Natural killer cell treated with Interleukin-12 subunit alpha and Interleukin-12 subunit beta and Interleukin-15 and Interleukin-18, amount 100 ng/mL, for 72 hours (primary cell): Measurements from ENCODE around the gene MRPS18C. TPM values are rescaled to one million over a fixed set of nuclear protein-coding genes. Genes with fewer than 3 reads are reported as not detected.
A peak's percentile ranks its signal among the peaks of the same experiment; 100 is the strongest.

Source experiments
- ATAC-seq, 2 donors: fragments of 150-1000 bp; cut with Tn5 transposase in 1 of 2; sonication (Bioruptor Pico), chemical (Tn5 transposase) in 1 of 2; 2 replicates each; pipeline ENCODE4 v1.10.0; 2021
- DNase-seq: peaks from one replicate; pipeline ENCODE4 v3.0.0; 2022; ENCODE audit warnings: low spot score
- H3K27ac Mint-ChIP-seq, 2 donors: 1 replicate in 1 of 2; 2 replicates in 1 of 2; pipeline ENCODE4 v1.8.0; 2022; ENCODE audit warnings: mixed read lengths in 2 of 2, mild to moderate bottlenecking in 1 of 2, moderate library complexity in 1 of 2
- H3K27me3 Mint-ChIP-seq, 2 donors: 1 replicate in 1 of 2; 2 replicates in 1 of 2; pipeline ENCODE4 v1.8.0; 2022; ENCODE audit warnings: mixed read lengths in 2 of 2
- H3K36me3 Mint-ChIP-seq: one replicate; pipeline ENCODE4 v1.8.0; 2022; ENCODE audit warnings: mixed read lengths
- H3K4me1 Mint-ChIP-seq, 2 donors: 1 replicate in 1 of 2; 2 replicates in 1 of 2; pipeline ENCODE4 v1.8.0; 2022; ENCODE audit warnings: low read depth in 2 of 2, mixed read lengths in 2 of 2, mild to moderate bottlenecking in 1 of 2
- H3K4me3 Mint-ChIP-seq: one replicate; pipeline ENCODE4 v1.8.0; 2022; ENCODE audit warnings: mixed read lengths
- H3K9me3 Mint-ChIP-seq: 2 replicates; pipeline ENCODE4 v1.8.0; 2022; ENCODE audit warnings: mixed read lengths
- total RNA-seq, 2 donors: library from RNA; stranded (reverse); gene quantifications; one replicate each; pipeline ENCODE4 v1.2.3, GENCODE V29; 2022

MRPS18C gene
- 10 to 100 TPM; 44.4 to 44.7 TPM for total RNA-seq

DNA sequence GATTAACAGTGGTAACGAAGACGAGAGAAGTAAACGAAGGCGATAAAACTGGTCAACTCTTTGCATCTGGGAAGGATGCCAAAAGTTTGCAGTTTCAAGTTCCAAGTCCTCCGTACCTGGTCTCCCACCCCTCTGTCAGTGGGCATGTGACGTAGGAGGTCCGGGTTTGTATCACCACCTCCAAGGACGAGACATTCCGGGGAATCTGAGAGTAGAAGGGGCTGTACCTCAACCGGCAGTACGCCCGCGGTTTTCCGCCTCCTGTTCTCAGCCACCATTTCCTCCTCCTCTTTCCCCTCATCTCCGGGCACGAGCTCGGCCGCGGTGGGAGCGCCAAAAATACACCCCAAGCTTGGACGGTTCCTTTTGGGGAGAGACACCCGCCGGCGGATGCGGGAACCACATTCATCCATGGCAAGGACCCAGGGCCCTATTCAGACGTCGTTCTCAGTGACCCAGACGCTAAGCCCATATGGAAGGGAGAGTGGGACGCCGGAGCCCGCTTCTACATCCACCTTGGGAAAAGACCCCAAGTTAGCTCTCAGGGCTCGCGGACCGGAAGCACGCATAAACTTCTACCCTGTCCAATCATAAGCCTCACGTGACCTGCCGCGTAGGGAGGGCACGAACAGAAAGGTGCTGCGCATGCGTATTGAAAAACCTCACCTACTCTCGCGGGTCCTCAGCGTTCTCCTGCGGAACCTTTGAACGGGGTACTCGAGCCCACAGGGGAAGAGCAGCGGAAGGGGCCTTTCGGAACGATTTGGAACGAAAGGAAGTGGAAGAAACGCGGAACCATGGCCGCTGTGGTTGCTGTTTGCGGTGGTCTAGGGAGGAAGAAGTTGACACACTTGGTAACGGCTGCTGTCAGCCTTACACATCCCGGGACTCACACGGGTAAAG, at the start of gene MRPS18C, which contains the start of gene HELQ:
Gene MRPS18C (plus strand): TSS at position 778 of the 903 bp plus-strand sequence. CDS start 20 bp downstream, at position 798.
Gene HELQ (minus strand): TSS at position 543 of the 903 bp plus-strand sequence. CDS start 130 bp downstream, at position 413.
- Mint-ChIP-seq H3K27ac (peak within 1 kb of the TSS; percentile 93 to 99), H3K36me3 (peaks cover 17% of the 10 kb centered on the region), H3K4me1 (peaks cover 28 to 41% of the 10 kb centered on the region in 2 donors), H3K27me3 (no peaks in the 10 kb centered on the region), H3K4me3 (peak within 1 kb of the TSS; percentile 97), H3K9me3 (no peaks in the 10 kb centered on the region)
- ATAC-seq (peak; percentile 96 to 98), DNase-seq (peak; percentile 98)

DNA sequence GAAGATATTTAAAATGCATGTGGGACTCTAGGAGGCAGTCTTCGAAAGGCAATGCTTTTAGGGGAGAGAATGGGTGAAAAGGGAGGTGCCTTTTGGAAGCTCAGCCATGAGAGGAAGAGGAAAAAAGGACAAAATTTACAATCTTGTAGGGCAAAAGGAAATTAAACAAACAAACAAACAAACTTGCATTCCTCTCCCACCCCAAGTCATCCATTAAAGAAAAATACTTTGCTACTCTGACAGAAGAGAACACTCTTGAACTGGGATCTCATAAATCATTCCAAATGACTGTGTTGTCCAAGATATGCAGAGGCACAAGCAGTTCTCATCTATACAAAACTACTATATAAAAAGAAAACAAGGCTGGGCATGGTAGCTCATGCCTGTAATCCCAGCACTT, 47.0 kb upstream of the MRPS18C start:
- Mint-ChIP-seq H3K9me3 (no peaks in the 10 kb centered on the region), H3K27me3 (no peaks in the 10 kb centered on the region), H3K4me3 (no peak overlapping the region), H3K27ac (no peak overlapping the region), H3K36me3 (peaks cover 13% of the 10 kb centered on the region), H3K4me1 (no peaks in the 10 kb centered on the region)
- ATAC-seq, result no peak
- DNase-seq, result no peak

DNA sequence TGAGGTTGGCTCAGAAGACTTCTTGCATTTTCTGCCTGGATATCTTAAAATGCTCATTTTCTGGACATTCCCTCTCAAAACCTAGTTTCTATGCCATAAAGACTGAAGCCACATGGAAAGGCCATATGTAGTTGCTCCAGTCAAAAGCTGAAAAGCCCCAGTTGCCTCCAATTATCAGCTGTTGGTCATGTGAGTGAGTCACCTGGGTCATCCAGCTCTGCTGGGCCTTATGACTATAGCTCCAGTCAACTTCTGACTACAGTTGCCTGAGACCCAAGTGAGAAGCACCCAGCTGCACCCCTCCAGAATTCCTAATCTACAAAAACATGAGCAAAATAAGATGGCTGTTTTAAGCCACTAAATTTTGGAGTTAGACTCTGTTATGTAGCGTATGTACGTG, 42.2 kb upstream of the MRPS18C start:
- ATAC-seq (no peak), DNase-seq (no peak)
- Mint-ChIP-seq H3K4me1 (no peaks in the 10 kb centered on the region), H3K36me3 (peaks cover 14% of the 10 kb centered on the region), H3K9me3 (no peaks in the 10 kb centered on the region), H3K27me3 (no peaks in the 10 kb centered on the region), H3K4me3 (no peak overlapping the region), H3K27ac (no peak overlapping the region)

DNA sequence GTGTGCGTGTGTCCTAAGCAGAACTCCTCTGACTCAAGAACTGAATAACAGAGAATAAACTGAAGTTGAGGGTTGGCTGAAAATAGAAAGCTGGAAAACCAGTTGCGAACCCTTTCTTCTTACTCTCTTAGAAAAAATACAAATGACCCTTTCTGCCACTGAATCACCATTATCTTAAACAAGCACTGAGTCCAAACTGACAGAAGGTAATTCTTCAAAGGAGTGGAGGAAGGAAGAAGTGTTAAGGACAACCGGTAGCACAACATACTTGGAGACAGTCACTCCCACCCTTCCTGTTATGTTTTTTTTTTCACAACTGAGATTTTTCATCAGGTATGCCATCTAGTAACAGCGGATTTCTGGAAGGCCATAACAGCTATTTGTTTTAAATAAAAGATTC, 38.3 kb upstream of the MRPS18C start:
- Mint-ChIP-seq H3K4me3 (no peak overlapping the region), H3K4me1 (no peaks in the 10 kb centered on the region), H3K27me3 (no peaks in the 10 kb centered on the region), H3K27ac (no peak overlapping the region), H3K36me3 (peaks cover 14% of the 10 kb centered on the region), H3K9me3 (no peaks in the 10 kb centered on the region)
- DNase-seq, result no peak
- no peak for ATAC-seq

DNA sequence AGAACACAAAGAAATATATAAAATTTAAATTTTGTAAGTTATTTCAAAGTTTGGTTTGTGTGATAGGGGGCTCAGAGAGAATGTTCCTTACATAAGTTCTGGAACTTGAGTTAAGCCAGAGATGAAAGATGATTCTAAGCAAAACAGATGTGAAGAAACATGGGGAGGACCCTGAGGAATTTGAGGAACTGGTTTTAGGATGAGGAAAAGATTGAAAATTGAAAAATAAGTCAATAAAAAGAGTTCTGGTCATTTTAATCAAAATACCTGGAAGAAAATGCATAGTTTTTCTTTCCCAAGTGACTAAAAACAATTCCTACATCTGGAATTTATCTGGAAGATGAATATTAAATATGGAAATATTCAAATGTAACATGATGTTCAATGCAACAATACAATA, 37.6 kb upstream of the MRPS18C start:
- Mint-ChIP-seq H3K4me3 (no peak overlapping the region), H3K9me3 (no peaks in the 10 kb centered on the region), H3K36me3 (peaks cover 13% of the 10 kb centered on the region), H3K27ac (no peak overlapping the region), H3K4me1 (no peaks in the 10 kb centered on the region), H3K27me3 (no peaks in the 10 kb centered on the region)
- ATAC-seq (no peak), DNase-seq (no peak)

DNA sequence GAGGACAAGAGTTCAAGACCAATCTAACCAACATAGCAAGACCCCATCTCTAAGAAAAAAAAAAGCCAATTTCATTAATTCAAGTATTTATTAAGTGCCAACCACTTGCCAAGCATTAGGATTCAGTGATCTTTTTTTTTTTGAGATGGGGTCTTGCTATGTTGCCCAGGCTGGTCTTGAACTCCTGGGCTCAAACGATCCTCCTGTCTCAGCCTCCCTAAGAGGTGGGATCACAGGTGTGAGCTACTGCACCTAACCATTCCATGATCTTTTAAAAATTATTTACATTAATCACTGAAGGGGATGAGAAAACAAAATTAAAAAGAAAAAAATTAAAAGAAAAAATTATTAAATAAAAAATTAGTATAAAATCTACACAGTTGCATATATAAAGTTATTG, 24.7 kb upstream of the MRPS18C start:
- Mint-ChIP-seq H3K4me1 (no peaks in the 10 kb centered on the region), H3K9me3 (no peaks in the 10 kb centered on the region), H3K27me3 (no peaks in the 10 kb centered on the region), H3K4me3 (no peak overlapping the region), H3K27ac (no peak overlapping the region), H3K36me3 (no peaks in the 10 kb centered on the region)
- ATAC-seq (no peak), DNase-seq (no peak)

DNA sequence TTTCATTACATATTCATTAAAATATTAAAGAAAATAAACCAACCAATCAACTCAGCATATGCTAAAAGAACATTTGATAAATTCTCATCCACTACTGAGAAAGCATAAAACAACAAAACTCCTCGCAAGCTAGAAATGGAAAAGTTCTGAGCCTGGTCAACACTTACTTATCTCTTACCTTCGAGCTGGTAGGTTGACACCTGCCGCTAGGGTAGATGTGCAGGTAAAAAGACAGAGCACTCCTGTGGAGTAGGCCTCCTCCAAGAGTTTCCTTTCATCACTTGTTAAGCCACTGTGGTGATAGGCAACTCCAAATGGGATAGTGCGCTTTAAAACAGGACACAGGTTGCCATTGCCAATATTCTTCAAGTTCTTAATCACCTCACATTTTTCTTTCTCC, 19.2 kb upstream of the MRPS18C start:
- H3K4me3 Mint-ChIP-seq, result no peak overlapping the region
- H3K9me3 Mint-ChIP-seq, result no peaks in the 10 kb centered on the region
- no peak for ATAC-seq
- no peaks in the 10 kb centered on the region for H3K4me1 Mint-ChIP-seq
- no peak for DNase-seq
- no peaks in the 10 kb centered on the region for H3K27me3 Mint-ChIP-seq
- H3K36me3 Mint-ChIP-seq, result no peaks in the 10 kb centered on the region
- H3K27ac Mint-ChIP-seq, result no peak overlapping the region

DNA sequence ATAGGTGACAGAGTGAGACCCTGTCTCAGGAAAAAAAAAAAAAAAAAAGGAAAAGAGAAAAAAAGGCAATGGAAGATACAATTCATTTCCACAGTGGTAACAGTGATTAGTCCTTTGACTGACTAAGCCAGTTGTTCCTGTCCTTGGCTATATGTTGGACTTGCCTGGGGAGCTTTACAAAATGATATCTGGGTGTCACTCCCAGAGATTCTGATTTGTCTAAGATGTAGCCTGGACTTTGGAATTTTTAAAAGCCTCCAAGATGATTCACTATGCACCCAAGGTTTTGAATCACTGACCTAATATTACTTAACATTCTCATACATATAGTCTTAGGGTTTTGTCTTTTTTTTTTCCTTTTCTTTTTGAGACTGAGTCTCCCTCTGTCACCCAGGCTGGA, 17.1 kb upstream of the MRPS18C start:
- Mint-ChIP-seq H3K36me3 (no peaks in the 10 kb centered on the region), H3K4me3 (no peak overlapping the region), H3K27me3 (no peaks in the 10 kb centered on the region), H3K9me3 (no peaks in the 10 kb centered on the region), H3K4me1 (no peaks in the 10 kb centered on the region), H3K27ac (no peak overlapping the region)
- DNase-seq, result no peak
- no peak for ATAC-seq

DNA sequence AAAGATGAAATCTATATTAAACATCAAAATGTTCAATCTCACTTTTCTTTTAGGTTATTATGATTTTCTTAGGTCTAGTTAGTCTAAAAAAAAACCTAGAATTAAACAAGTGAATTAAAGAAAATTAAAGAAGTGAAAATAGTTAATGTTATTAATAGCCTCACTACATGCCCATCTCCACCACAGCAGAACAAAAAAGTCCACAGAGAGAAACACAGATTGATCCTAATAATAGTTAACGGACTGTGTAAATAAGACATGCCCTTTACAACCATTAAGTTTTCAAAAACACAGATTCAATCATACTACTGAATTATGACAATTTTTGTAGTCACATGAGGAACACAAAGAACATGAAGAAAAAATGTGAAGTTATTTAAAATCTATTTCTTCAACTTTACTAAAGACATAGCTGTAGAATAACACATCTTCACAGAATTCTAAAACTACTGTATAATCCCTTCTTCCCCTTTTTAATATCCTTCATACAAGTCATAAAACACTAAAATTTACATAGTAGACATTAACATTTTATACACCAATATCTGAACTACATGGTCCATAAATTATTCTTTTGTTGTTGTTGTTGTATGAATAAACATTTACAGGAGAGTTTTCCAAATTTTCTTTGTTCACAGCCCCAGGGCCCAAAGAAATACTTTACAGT, 15.6 kb upstream of the MRPS18C start:
- DNase-seq (no peak), ATAC-seq (no peak)
- Mint-ChIP-seq H3K4me1 (peaks cover 0 to 3% of the 10 kb centered on the region in 2 donors), H3K27me3 (no peaks in the 10 kb centered on the region), H3K4me3 (no peak overlapping the region), H3K27ac (peak overlapping the region in 1 of 2 donors; percentile 53), H3K9me3 (no peaks in the 10 kb centered on the region), H3K36me3 (peaks cover 7% of the 10 kb centered on the region)

DNA sequence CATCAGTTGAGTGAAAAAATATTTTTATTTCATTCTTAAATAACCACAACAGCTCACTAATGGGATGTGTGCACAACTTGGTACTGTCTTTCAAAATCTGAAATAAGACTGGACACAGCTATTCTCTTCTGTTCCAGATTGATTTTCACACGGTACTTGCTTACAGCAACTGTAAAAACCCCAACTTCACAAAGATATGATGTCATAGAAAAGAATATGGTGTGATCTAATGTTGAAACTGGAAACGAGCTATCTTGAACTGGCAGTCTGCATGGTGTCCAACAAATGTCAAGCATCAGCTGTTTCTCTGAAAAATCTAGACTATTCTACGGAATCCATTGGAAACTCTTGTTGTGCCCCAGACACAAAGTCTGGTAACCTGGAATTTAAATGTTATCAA, 15.0 kb upstream of the MRPS18C start:
- Mint-ChIP-seq H3K36me3 (peaks cover 7% of the 10 kb centered on the region), H3K4me1 (peaks cover 0 to 3% of the 10 kb centered on the region in 2 donors), H3K4me3 (no peak overlapping the region), H3K27me3 (no peaks in the 10 kb centered on the region), H3K9me3 (no peaks in the 10 kb centered on the region), H3K27ac (peak overlapping the region in 1 of 2 donors; percentile 53)
- ATAC-seq (no peak), DNase-seq (no peak)

DNA sequence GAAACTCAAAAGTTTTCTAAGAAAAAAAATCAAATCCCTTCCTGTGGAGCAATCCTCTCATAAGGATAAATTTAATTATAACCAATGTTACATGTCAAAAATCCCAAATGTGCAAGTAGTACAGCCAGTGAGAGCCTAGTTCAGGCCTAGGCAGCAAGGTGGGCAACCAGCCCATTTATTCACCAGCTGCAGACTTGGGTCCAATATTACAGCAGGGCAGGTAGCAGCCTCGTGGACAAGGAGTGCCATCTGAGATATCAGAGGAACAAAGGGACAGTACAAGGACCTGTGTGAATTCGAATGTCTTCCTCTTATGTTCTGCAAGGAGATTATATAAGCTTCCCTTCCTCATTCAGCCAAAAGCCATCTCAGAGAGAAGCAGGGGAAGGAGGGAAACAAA, 6.8 kb upstream of the MRPS18C start:
- H3K9me3 Mint-ChIP-seq, result no peaks in the 10 kb centered on the region
- H3K27me3 Mint-ChIP-seq, result no peaks in the 10 kb centered on the region
- peaks cover 6 to 11% of the 10 kb centered on the region in 2 donors for H3K4me1 Mint-ChIP-seq
- no peak for ATAC-seq
- H3K36me3 Mint-ChIP-seq, result peaks cover 16% of the 10 kb centered on the region
- H3K4me3 Mint-ChIP-seq, result no peak overlapping the region
- H3K27ac Mint-ChIP-seq, result no peak overlapping the region
- no peak for DNase-seq

DNA sequence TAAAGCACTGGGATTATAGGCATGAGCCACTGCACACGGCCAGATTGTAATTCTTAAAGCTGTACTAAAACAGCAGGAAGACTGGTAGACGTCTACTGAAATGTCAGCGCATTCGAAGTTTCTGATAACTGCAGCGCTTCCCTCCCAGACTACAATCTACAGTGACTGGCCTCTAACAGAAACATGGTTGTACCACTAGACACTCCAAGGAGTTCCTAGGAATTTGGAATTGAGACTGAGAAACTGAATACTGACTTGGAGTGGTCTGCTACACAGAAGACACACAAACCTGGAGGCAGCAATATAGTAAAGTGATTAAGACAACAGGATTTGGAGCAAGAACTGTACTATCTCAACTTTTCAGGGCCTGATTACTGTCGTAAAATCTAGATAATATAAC, 1.2 kb upstream of the MRPS18C start:
- Mint-ChIP-seq H3K4me3 (peak overlapping the region; percentile 97), H3K27ac (peak overlapping the region; percentile 93 to 99), H3K36me3 (peaks cover 17% of the 10 kb centered on the region), H3K27me3 (no peaks in the 10 kb centered on the region), H3K4me1 (peaks cover 28 to 41% of the 10 kb centered on the region in 2 donors), H3K9me3 (no peaks in the 10 kb centered on the region)
- DNase-seq (no peak), ATAC-seq (no peak)

DNA sequence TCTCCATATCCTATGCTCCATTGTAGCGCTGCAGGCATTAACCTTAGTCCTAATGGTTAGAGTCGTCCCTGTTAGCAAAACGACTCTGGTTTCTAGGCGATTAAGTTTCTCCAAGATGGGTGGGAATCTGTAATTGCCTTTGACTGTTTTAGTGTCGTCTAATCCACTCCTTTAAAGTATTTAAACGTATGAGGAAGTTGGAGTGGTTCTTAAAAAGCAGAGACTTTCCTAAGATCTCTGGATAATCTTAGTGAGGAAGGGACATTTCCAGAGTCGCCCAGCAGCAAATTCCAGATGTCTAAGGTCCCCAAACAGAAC, 285 bp downstream of the MRPS18C start:
- peak overlapping the region; percentile 93 to 99 for H3K27ac Mint-ChIP-seq
- H3K27me3 Mint-ChIP-seq, result no peaks in the 10 kb centered on the region
- H3K36me3 Mint-ChIP-seq, result peaks cover 17% of the 10 kb centered on the region
- DNase-seq (no peak), ATAC-seq (no peak)
- peaks cover 28 to 41% of the 10 kb centered on the region in 2 donors for H3K4me1 Mint-ChIP-seq
- H3K9me3 Mint-ChIP-seq, result no peaks in the 10 kb centered on the region
- H3K4me3 Mint-ChIP-seq, result peak overlapping the region; percentile 97

DNA sequence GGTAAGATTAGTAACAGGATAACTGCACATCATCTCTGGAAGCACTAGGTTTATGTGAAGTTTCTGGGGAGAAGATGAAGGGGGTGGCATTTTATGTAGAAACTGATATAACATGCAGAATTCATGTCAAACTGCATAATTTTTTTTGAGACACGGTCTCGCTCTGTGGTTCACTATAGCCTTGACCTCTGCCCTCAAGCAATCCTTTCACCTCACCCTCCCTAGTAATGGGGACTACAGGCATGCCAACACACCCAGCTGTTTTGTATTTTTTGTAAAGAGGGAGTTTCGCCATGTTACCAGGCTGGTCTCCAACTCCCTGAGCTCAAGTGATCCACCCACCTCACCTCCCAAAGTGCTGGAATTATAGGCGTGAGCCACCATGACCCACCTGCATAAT, 17.6 kb downstream of the MRPS18C start:
- Mint-ChIP-seq H3K36me3 (no peaks in the 10 kb centered on the region), H3K4me1 (peaks cover 0 to 6% of the 10 kb centered on the region in 2 donors), H3K4me3 (no peak overlapping the region), H3K27me3 (no peaks in the 10 kb centered on the region), H3K9me3 (no peaks in the 10 kb centered on the region), H3K27ac (no peak overlapping the region)
- ATAC-seq, result no peak
- DNase-seq, result no peak
